Stimulated activated CD4-positive, alpha-beta T cell treated with anti-CD3 and anti-CD28 coated beads, Interleukin-1b, Interleukin-23, amount 100 ng/mL, for 4 hours (primary cell): ENCODE data around the gene GFRA4.

Experiments
- DNase-seq, 2 donors: peaks; one replicate each; pipeline ENCODE4 v3.0.0-alpha.2; 2020; ENCODE audit warnings: low read depth in 2 of 2

Gene GFRA4

GRCh38 chr20:3653921-3654320 lies 9.3 kb downstream of the GFRA4 start:
- DNase-seq: no peak

GRCh38 chr20:3652676-3653596 lies 10.3 kb downstream of the GFRA4 start:
- DNase-seq: no peak

GRCh38 chr20:3652221-3652620 lies 11.0 kb downstream of the GFRA4 start:
- no peak for DNase-seq

GRCh38 chr20:3651204-3651962 lies 11.8 kb downstream of the GFRA4 start:
- DNase-seq: no peak

GRCh38 chr20:3648951-3649350 lies 14.2 kb downstream of the GFRA4 start:
- no peak for DNase-seq

GRCh38 chr20:3647473-3647872 lies 15.7 kb downstream of the GFRA4 start:
- no peak for DNase-seq

- no peak for DNase-seq
Observed at GRCh38 chr20:3646651-3647050, 16.5 kb downstream of the GFRA4 start.

- no peak for DNase-seq
Observed at GRCh38 chr20:3646067-3646440, 17.1 kb downstream of the GFRA4 start.

GRCh38 chr20:3645309-3646066 lies 17.7 kb downstream of the GFRA4 start:
- DNase-seq: no peak

GRCh38 chr20:3640259-3640658 lies 22.9 kb downstream of the GFRA4 start:
- no peak for DNase-seq

GRCh38 chr20:3635346-3635745 lies 27.9 kb downstream of the GFRA4 start:
- no peak for DNase-seq

GRCh38 chr20:3633913-3634478 lies 29.2 kb downstream of the GFRA4 start:
- DNase-seq: no peak

GRCh38 chr20:3632311-3633004 lies 30.7 kb downstream of the GFRA4 start:
- DNase-seq: no peak

- no peak for DNase-seq
Observed at GRCh38 chr20:3631534-3631933, 31.7 kb downstream of the GFRA4 start.

GRCh38 chr20:3630429-3630828 lies 32.8 kb downstream of the GFRA4 start:
- no peak for DNase-seq

- DNase-seq: no peak
Observed at GRCh38 chr20:3629893-3630292, 33.3 kb downstream of the GFRA4 start.

GRCh38 chr20:3628502-3629314 lies 34.5 kb downstream of the GFRA4 start:
- no peak for DNase-seq

- no peak for DNase-seq
Observed at GRCh38 chr20:3627476-3627875, 35.7 kb downstream of the GFRA4 start.

GRCh38 chr20:3622406-3622805 lies 40.8 kb downstream of the GFRA4 start:
- DNase-seq: no peak

- DNase-seq: no peak
Observed at GRCh38 chr20:3621111-3621510, 42.1 kb downstream of the GFRA4 start.
